ENCODE measurements around the gene LY6G6D. TPM values are rescaled to one million over a fixed set of nuclear protein-coding genes. Genes with fewer than 3 reads are reported as not detected.

LY6G6D gene
- total and polyA plus RNA-seq, 2 of the 13 experiments (the other 11 are each of a cell fraction or from before 2014, with no cell fraction given): not detected

DNA sequence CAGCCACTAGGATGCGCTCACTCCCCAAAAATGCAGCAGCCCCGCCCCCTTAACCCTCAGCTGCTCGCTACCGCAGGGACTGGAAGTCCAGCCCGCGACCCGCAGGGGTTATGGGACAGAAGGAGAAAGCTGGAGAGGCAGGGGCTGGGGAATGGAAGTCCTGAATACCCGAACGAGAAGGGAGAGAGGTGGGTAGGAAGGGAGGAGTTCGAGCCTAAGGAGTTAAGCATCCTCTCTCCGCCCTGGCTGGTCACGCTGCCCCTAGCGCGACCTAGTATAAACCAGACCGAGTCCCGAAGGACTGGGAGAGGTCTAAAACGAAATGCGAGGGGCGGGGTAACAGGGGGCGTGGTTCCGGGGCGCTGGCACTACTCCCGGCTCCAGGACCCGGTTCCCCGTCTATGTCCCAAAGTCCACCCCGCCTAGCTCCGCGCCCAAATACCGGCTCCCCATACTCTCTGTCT lies 14.4 kb downstream of the LY6G6D start (continued):
- TF ChIP-seq ZNF879 (CRISPR knock-in tag; IDR thresholded peaks at IDR 0.05) (no peak), KDM5B (CRISPR knock-in tag; IDR thresholded peaks at IDR 0.05; ENCODE audit: borderline replicate concordance) (0 out of 2 replicates have a peak, but pooled peaks have one; percentile 81), PLRG1 (conservative IDR thresholded peaks at IDR 0.05) (no peak), ZNF768 (CRISPR knock-in tag; IDR thresholded peaks at IDR 0.05) (peak; percentile 22; the same call in 1 of the 2 replicates), RARA (CRISPR knock-in tag; IDR thresholded peaks at IDR 0.05) (peak; percentile 7; the same call in 1 of the 2 replicates), FOXA1 (IDR thresholded peaks at IDR 0.05) (no peak), FOXA1 (CRISPR knock-in tag; IDR thresholded peaks at IDR 0.05) (no peak; the same call in 1 of the 2 replicates), JUN (CRISPR knock-in tag; IDR thresholded peaks at IDR 0.05) (0 out of 2 replicates have a peak, but pooled peaks have one; percentile 24), NR2F1 (CRISPR knock-in tag; IDR thresholded peaks at IDR 0.05) (peak in 1 of 2 experiments; percentile 59; a peak in 1 of 4 replicates), ZNF260 (CRISPR knock-in tag; IDR thresholded peaks at IDR 0.05; ENCODE audit: borderline replicate concordance, low read depth) (no peak), KDM1A (CRISPR knock-in tag; IDR thresholded peaks at IDR 0.05) (no peak), ZNF230 (CRISPR knock-in tag; IDR thresholded peaks at IDR 0.05) (no peak), ETV6 (CRISPR knock-in tag; conservative IDR thresholded peaks at IDR 0.05) (no peak), ZNF296 (CRISPR knock-in tag; conservative IDR thresholded peaks at IDR 0.05) (no peak), KAT2B (IDR thresholded peaks at IDR 0.05; ENCODE audit: borderline replicate concordance, low read depth, low read length) (no peak), HNRNPUL1 (IDR thresholded peaks at IDR 0.05; ENCODE audit: low read depth, low read length) (no peak), HNF4G (IDR thresholded peaks at IDR 0.05; ENCODE audit: borderline replicate concordance, low read depth, low read length) (0 out of 2 replicates have a peak, but pooled peaks have one; percentile 36), HNF4G (CRISPR knock-in tag; IDR thresholded peaks at IDR 0.05; ENCODE audit: borderline replicate concordance, low read depth) (no peak), AGO2 (optimal IDR thresholded peaks at IDR 0.05; ENCODE audit: low read depth, low read length) (no peak), FOXK2 (IDR thresholded peaks at IDR 0.05) (no peak), ZNF776 (CRISPR knock-in tag; IDR thresholded peaks at IDR 0.05) (no peak), JDP2 (CRISPR knock-in tag; IDR thresholded peaks at IDR 0.05; ENCODE audit: borderline replicate concordance) (no peak), ZNF430 (CRISPR knock-in tag; IDR thresholded peaks at IDR 0.05) (peak; percentile 77), ZFP1 (CRISPR knock-in tag; IDR thresholded peaks at IDR 0.05) (no peak), RFX3 (CRISPR knock-in tag; IDR thresholded peaks at IDR 0.05) (no peak)
- TF ChIP-seq, protein P1, sequence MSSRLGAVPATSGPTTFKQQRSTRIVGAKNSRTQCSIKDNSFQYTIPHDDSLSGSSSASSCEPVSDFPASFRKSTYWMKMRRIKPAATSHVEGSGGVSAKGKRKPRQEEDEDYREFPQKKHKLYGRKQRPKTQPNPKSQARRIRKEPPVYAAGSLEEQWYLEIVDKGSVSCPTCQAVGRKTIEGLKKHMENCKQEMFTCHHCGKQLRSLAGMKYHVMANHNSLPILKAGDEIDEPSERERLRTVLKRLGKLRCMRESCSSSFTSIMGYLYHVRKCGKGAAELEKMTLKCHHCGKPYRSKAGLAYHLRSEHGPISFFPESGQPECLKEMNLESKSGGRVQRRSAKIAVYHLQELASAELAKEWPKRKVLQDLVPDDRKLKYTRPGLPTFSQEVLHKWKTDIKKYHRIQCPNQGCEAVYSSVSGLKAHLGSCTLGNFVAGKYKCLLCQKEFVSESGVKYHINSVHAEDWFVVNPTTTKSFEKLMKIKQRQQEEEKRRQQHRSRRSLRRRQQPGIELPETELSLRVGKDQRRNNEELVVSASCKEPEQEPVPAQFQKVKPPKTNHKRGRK (CRISPR knock-in tag; IDR thresholded peaks at IDR 0.05): no peak
- TF ChIP-seq, protein P2, sequence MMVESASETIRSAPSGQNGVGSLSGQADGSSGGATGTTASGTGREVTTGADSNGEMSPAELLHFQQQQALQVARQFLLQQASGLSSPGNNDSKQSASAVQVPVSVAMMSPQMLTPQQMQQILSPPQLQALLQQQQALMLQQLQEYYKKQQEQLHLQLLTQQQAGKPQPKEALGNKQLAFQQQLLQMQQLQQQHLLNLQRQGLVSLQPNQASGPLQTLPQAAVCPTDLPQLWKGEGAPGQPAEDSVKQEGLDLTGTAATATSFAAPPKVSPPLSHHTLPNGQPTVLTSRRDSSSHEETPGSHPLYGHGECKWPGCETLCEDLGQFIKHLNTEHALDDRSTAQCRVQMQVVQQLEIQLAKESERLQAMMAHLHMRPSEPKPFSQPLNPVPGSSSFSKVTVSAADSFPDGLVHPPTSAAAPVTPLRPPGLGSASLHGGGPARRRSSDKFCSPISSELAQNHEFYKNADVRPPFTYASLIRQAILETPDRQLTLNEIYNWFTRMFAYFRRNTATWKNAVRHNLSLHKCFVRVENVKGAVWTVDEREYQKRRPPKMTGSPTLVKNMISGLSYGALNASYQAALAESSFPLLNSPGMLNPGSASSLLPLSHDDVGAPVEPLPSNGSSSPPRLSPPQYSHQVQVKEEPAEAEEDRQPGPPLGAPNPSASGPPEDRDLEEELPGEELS (CRISPR knock-in tag; IDR thresholded peaks at IDR 0.05): peak; percentile 59
- TF ChIP-seq, protein P3, sequence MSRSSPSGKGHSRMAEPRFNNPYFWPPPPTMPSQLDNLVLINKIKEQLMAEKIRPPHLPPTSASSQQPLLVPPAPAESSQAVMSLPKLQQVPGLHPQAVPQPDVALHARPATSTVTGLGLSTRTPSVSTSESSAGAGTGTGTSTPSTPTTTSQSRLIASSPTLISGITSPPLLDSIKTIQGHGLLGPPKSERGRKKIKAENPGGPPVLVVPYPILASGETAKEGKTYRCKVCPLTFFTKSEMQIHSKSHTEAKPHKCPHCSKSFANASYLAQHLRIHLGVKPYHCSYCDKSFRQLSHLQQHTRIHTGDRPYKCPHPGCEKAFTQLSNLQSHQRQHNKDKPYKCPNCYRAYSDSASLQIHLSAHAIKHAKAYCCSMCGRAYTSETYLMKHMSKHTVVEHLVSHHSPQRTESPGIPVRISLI (CRISPR knock-in tag; IDR thresholded peaks at IDR 0.05; ENCODE audit: borderline replicate concordance): peak; percentile 60; the same call in 1 of the 2 replicates
- TF ChIP-seq, protein P4, sequence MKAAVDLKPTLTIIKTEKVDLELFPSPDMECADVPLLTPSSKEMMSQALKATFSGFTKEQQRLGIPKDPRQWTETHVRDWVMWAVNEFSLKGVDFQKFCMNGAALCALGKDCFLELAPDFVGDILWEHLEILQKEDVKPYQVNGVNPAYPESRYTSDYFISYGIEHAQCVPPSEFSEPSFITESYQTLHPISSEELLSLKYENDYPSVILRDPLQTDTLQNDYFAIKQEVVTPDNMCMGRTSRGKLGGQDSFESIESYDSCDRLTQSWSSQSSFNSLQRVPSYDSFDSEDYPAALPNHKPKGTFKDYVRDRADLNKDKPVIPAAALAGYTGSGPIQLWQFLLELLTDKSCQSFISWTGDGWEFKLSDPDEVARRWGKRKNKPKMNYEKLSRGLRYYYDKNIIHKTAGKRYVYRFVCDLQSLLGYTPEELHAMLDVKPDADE (CRISPR knock-in tag; IDR thresholded peaks at IDR 0.05): no peak

All from HepG2 (cell line).